GM12865 (cell line): Measurements from ENCODE around the gene JDP2.
A peak's percentile ranks its signal among the peaks of the same experiment; 100 is the strongest.

ENCODE experiments used
- DNase-seq: peaks from one replicate; pipeline ENCODE4 v3.0.0; 2010; ENCODE audit warnings: low read depth
- H3K4me3 ChIP-seq: 2 replicates; pipeline ENCODE4 v1.5.1; 2011; ENCODE audit warnings: mild to moderate bottlenecking, low read depth, low read length, control low read depth
- TF ChIP-seq, protein P1 (sequence below): IDR thresholded peaks from 2 replicates; pipeline ENCODE4 v1.5.1; 2011; ENCODE audit warnings: low read length, control low read depth, low read depth, inconsistent platforms; ENCODE audit not compliant: insufficient read depth; ENCODE audit errors: missing control alignments

The JDP2 gene

DNA sequence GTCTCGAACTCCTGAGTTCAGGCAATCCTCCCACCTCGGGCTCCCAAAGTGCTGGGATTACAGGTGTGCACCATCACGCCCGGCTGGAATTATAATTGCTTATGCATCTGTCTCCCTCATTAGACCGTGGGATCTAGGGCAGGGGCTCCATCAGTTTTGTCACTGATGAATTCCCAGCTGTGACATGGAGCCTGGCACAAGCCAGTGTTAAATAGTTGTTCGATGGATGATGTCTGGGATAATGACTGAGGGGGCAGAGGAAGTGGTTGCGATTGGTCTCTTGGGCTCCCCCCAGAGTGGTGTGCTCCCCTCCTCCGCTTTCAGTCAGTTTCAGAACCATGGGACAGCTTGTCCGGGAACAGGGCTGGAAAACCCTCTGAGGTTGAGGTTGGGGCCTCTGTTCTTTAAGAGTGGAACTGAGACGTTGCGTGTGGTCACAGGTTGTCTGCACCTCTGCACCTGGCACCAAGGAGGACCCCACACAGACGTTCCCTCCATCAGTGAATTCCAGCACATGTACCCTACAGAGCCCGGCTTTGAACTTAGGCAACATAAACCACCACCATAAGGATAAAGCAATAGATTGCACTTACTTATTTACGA is 63.7 kb downstream of the JDP2 start:
- no peak for DNase-seq

DNA sequence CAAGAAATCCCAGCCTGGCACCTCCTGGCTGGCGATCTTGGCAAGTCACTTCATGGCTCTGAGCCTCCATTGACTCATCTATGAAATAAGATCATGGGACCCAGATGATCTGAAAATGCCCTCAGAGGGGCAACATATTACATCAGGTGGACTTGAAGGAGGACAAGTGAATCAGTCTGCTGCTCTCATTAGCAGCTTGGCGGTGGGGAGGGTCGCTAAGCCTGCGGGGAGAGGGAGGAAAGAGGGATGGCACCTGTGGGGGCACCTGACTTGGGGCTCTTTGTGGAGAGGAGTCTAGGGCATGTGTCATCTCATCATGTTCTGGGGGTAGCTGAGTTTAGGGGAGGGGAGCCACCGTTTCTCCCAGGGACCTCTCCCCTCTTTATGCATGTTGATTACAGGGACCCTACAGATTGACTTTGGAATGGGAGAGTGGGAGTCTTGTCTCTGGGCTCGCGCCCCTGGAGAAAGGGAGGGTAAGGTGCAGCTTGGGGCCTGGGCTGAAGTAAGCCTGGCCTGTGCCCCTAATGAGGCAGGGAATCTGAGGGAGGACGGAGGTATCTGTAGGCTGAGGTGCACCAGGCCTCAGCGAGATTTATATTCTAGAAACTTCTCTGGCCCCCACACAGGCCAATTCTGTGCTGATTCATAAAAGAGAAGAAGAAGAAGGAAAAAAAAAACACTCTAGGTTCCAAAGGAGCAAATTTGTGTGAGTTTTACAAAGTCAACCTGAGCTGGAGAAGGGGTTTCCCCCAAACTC is 65.2 kb downstream of the JDP2 start:
- TF ChIP-seq, protein P1, sequence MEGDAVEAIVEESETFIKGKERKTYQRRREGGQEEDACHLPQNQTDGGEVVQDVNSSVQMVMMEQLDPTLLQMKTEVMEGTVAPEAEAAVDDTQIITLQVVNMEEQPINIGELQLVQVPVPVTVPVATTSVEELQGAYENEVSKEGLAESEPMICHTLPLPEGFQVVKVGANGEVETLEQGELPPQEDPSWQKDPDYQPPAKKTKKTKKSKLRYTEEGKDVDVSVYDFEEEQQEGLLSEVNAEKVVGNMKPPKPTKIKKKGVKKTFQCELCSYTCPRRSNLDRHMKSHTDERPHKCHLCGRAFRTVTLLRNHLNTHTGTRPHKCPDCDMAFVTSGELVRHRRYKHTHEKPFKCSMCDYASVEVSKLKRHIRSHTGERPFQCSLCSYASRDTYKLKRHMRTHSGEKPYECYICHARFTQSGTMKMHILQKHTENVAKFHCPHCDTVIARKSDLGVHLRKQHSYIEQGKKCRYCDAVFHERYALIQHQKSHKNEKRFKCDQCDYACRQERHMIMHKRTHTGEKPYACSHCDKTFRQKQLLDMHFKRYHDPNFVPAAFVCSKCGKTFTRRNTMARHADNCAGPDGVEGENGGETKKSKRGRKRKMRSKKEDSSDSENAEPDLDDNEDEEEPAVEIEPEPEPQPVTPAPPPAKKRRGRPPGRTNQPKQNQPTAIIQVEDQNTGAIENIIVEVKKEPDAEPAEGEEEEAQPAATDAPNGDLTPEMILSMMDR, result no peak
- DNase-seq, result no peak
- no peak overlapping the region for H3K4me3 ChIP-seq

More for the DNA sequence above, 63.7 kb downstream of the JDP2 start:
- TF ChIP-seq, protein P1, result no peak
- H3K4me3 ChIP-seq, result no peak overlapping the region

DNA sequence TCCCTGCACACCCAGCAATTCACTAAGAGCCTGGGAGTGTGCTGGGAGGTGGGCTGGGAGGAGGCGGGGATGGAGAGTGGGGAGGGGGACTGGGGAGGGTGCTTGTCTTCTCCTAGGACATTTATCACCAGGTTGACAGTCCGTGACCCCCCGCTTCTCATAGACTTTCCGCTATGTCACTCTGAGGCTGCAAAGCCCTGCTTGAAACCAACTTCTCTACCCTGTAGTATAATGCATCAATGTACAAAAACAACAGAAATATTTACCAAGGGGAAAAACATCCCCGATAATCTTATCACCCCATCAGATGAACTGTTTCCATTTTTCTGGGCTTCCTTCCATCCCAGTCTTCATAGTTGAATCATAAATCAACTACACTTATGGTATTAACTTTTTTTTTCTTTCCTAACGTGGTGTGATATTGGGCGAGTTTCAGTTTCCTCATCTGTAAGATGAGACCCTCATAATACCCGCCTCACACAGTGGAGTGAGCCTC is 65.8 kb downstream of the JDP2 start:
- H3K4me3 ChIP-seq, result no peak overlapping the region
- TF ChIP-seq, protein P1, result no peak
- DNase-seq, result no peak

DNA sequence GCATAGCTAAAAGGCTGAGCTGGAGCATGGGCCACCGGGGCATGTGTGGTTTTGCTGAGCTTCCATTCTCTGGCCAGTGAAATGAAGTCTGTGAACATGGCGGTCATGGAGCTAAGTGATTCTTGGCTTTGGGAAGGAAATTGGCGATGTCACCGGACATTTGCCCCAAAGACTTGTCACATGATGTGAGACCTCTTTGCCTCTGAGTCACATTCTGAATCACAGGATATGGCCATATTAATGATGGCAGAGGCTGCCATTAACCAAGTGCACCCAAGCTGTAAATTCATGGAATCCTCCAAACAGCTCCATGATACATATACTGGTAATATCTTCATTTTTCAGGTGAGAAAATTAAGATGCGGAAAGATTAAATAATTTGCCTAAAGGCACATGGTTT is 67.1 kb downstream of the JDP2 start:
- TF ChIP-seq, protein P1, result no peak
- DNase-seq, result no peak
- no peak overlapping the region for H3K4me3 ChIP-seq

DNA sequence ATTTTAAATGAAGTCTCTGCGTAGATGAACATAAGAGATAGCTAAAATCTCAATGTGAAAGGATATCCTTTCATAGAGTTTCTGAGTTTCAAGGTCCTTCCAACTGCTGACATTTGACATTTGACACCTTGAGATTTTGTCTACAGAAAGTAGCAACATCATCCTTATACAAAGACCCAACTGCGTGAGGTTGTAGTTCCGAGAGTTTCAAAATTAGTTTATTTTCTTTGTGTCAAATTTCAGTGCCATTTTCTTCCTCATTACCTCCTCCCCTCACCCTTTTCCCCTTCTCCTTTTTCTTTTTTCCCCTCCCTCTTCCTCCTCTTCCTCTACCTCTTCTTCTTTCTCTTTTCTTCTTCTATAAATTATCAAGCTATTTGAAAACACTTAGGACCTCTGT is 67.6 kb downstream of the JDP2 start:
- TF ChIP-seq, protein P1, result no peak

DNA sequence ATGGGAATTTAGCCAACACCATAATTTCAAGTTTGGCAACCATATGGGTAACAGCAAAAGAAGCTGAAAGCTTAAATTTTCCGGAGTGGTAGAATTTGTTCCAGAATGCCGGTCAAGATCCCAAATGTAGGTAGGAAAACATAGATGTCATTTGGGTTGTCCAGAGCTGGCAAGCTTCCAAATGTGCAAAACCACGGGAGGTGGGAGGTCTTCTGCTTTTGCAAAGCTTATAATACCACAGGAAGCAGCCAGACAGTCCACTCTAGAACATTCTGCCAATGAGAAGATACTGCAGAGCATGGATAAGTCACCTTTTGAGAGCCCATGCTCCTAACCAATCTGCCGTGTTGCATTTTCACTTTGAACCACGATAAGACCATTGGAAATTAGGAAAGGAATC is 68.1 kb downstream of the JDP2 start:
- TF ChIP-seq, protein P1, result no peak
- no peak overlapping the region for H3K4me3 ChIP-seq
- DNase-seq, result no peak

More for the DNA sequence above, 67.6 kb downstream of the JDP2 start:
- H3K4me3 ChIP-seq, result no peak overlapping the region
- peak; percentile 65 for DNase-seq
